GM12873 (cell line): Measurements from ENCODE around the gene UBE3B.
A peak's percentile ranks its signal among the peaks of the same experiment; 100 is the strongest.

ENCODE experiments used
- CTCF ChIP-seq: IDR thresholded peaks from 2 replicates; pipeline ENCODE4 v1.5.1; 2012; ENCODE audit warnings: low read depth, mild to moderate bottlenecking, moderate library complexity, low read length, control low read depth; ENCODE audit not compliant: insufficient read depth; ENCODE audit errors: missing control alignments

The UBE3B gene

GRCh38 chr12:109513977-109514376 is 36.5 kb downstream of the UBE3B start:
- TF ChIP-seq CTCF: no peak

- no peak for TF ChIP-seq CTCF
Measured at GRCh38 chr12:109517619-109518018, 40.2 kb downstream of the UBE3B start.

- peak; percentile 84 for TF ChIP-seq CTCF
Measured at GRCh38 chr12:109518820-109519665, 41.6 kb downstream of the UBE3B start.

GRCh38 chr12:109519787-109520186 is 42.4 kb downstream of the UBE3B start:
- no peak for TF ChIP-seq CTCF

- no peak for TF ChIP-seq CTCF
Measured at GRCh38 chr12:109521831-109522230, 44.4 kb downstream of the UBE3B start.

GRCh38 chr12:109523071-109523470 is 45.6 kb downstream of the UBE3B start:
- TF ChIP-seq CTCF: no peak

- TF ChIP-seq CTCF: no peak
Measured at GRCh38 chr12:109523504-109523903, 46.1 kb downstream of the UBE3B start.
